ENCODE results near the gene VWCE. TPM values are rescaled to one million over a fixed set of nuclear protein-coding genes. Genes with fewer than 3 reads are reported as not detected.

The VWCE gene
- total RNA-seq, 1 experiment from 2014 or later = 21.9 TPM

DNA sequence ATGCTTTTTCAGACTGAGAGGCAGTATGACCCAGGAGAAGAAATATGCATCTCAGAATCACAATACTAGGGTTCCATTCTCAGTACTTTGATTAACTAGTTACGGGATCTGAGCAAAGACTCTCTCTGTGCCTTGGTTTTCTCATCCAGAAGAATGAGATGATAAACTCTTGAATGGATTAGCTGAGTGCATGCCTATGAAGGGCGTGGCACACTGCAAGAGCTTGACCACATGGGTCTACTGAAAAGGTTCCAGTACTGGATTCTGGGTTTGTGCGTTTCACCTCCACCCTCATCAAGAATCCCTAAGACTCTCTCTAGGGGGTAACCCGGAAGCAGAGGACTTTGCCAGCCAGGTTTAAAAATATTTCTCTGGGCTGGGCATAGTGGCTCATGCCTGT lies 28.5 kb downstream of the VWCE start (continued):
- TF ChIP-seq, protein P1, sequence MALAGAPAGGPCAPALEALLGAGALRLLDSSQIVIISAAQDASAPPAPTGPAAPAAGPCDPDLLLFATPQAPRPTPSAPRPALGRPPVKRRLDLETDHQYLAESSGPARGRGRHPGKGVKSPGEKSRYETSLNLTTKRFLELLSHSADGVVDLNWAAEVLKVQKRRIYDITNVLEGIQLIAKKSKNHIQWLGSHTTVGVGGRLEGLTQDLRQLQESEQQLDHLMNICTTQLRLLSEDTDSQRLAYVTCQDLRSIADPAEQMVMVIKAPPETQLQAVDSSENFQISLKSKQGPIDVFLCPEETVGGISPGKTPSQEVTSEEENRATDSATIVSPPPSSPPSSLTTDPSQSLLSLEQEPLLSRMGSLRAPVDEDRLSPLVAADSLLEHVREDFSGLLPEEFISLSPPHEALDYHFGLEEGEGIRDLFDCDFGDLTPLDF (CRISPR knock-in tag; IDR thresholded peaks at IDR 0.05) = no peak
- TF ChIP-seq CDX4 (CRISPR knock-in tag; IDR thresholded peaks at IDR 0.05; ENCODE audit: borderline replicate concordance) (no peak), SP1 (CRISPR knock-in tag; conservative IDR thresholded peaks at IDR 0.05) (no peak), GABPB1 (CRISPR knock-in tag; IDR thresholded peaks at IDR 0.05) (no peak), CREB1 (CRISPR knock-in tag; IDR thresholded peaks at IDR 0.05) (no peak), JUN (CRISPR knock-in tag; IDR thresholded peaks at IDR 0.05) (no peak), ZNF423 (CRISPR knock-in tag; IDR thresholded peaks at IDR 0.05) (no peak), HMGXB4 (CRISPR knock-in tag; IDR thresholded peaks at IDR 0.05) (no peak), NFE2L1 (CRISPR knock-in tag; IDR thresholded peaks at IDR 0.05) (no peak)
- TF ChIP-seq, protein P2, sequence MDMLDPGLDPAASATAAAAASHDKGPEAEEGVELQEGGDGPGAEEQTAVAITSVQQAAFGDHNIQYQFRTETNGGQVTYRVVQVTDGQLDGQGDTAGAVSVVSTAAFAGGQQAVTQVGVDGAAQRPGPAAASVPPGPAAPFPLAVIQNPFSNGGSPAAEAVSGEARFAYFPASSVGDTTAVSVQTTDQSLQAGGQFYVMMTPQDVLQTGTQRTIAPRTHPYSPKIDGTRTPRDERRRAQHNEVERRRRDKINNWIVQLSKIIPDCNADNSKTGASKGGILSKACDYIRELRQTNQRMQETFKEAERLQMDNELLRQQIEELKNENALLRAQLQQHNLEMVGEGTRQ (CRISPR knock-in tag; IDR thresholded peaks at IDR 0.05) = no peak

- Mint-ChIP-seq H3K27me3 (ENCODE audit: low read depth) (no peaks in the 10 kb centered on the region), H3K27ac (no peak overlapping the region), H3K9me3 (no peaks in the 10 kb centered on the region), H3K36me3 (peaks cover 6% of the 10 kb centered on the region; the same call in 1 of the 2 replicates), H3K4me3 (no peak overlapping the region), H3K4me1 (no peaks in the 10 kb centered on the region)
- POLR2A ChIA-PET = no interaction called here
- TF ChIP-seq ZBTB21 (CRISPR knock-in tag; IDR thresholded peaks at IDR 0.05; ENCODE audit: borderline replicate concordance) (no peak), CDX4 (CRISPR knock-in tag; IDR thresholded peaks at IDR 0.05; ENCODE audit: borderline replicate concordance) (no peak), GTF2I (CRISPR knock-in tag; conservative IDR thresholded peaks at IDR 0.05) (no peak), PREB (CRISPR knock-in tag; IDR thresholded peaks at IDR 0.05; ENCODE audit: borderline replicate concordance) (no peak), NR2C2 (CRISPR knock-in tag; IDR thresholded peaks at IDR 0.05) (no peak)
- TF ChIP-seq, protein P3, sequence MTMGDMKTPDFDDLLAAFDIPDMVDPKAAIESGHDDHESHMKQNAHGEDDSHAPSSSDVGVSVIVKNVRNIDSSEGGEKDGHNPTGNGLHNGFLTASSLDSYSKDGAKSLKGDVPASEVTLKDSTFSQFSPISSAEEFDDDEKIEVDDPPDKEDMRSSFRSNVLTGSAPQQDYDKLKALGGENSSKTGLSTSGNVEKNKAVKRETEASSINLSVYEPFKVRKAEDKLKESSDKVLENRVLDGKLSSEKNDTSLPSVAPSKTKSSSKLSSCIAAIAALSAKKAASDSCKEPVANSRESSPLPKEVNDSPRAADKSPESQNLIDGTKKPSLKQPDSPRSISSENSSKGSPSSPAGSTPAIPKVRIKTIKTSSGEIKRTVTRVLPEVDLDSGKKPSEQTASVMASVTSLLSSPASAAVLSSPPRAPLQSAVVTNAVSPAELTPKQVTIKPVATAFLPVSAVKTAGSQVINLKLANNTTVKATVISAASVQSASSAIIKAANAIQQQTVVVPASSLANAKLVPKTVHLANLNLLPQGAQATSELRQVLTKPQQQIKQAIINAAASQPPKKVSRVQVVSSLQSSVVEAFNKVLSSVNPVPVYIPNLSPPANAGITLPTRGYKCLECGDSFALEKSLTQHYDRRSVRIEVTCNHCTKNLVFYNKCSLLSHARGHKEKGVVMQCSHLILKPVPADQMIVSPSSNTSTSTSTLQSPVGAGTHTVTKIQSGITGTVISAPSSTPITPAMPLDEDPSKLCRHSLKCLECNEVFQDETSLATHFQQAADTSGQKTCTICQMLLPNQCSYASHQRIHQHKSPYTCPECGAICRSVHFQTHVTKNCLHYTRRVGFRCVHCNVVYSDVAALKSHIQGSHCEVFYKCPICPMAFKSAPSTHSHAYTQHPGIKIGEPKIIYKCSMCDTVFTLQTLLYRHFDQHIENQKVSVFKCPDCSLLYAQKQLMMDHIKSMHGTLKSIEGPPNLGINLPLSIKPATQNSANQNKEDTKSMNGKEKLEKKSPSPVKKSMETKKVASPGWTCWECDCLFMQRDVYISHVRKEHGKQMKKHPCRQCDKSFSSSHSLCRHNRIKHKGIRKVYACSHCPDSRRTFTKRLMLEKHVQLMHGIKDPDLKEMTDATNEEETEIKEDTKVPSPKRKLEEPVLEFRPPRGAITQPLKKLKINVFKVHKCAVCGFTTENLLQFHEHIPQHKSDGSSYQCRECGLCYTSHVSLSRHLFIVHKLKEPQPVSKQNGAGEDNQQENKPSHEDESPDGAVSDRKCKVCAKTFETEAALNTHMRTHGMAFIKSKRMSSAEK (CRISPR knock-in tag; IDR thresholded peaks at IDR 0.05; ENCODE audit: borderline replicate concordance) = no peak
- TF ChIP-seq, protein P4, sequence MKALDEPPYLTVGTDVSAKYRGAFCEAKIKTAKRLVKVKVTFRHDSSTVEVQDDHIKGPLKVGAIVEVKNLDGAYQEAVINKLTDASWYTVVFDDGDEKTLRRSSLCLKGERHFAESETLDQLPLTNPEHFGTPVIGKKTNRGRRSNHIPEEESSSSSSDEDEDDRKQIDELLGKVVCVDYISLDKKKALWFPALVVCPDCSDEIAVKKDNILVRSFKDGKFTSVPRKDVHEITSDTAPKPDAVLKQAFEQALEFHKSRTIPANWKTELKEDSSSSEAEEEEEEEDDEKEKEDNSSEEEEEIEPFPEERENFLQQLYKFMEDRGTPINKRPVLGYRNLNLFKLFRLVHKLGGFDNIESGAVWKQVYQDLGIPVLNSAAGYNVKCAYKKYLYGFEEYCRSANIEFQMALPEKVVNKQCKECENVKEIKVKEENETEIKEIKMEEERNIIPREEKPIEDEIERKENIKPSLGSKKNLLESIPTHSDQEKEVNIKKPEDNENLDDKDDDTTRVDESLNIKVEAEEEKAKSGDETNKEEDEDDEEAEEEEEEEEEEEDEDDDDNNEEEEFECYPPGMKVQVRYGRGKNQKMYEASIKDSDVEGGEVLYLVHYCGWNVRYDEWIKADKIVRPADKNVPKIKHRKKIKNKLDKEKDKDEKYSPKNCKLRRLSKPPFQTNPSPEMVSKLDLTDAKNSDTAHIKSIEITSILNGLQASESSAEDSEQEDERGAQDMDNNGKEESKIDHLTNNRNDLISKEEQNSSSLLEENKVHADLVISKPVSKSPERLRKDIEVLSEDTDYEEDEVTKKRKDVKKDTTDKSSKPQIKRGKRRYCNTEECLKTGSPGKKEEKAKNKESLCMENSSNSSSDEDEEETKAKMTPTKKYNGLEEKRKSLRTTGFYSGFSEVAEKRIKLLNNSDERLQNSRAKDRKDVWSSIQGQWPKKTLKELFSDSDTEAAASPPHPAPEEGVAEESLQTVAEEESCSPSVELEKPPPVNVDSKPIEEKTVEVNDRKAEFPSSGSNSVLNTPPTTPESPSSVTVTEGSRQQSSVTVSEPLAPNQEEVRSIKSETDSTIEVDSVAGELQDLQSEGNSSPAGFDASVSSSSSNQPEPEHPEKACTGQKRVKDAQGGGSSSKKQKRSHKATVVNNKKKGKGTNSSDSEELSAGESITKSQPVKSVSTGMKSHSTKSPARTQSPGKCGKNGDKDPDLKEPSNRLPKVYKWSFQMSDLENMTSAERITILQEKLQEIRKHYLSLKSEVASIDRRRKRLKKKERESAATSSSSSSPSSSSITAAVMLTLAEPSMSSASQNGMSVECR (CRISPR knock-in tag; IDR thresholded peaks at IDR 0.05; ENCODE audit: borderline replicate concordance) = no peak
- CTCF ChIA-PET = interaction anchor here (0.8 kb wide), 1 partner anchor 120 kb away, joined by 4 read pairs; no protein-coding TSS in a partner anchor
- no peak for DNase-seq (ENCODE audit: low spot score)
- no peak for ATAC-seq
Observed at GRCh38 chr11:61265357-61265756, 29.8 kb downstream of the VWCE start.

Data from WTC11 (cell line).